Hepatic stellate cell (primary cell): Measurements from ENCODE around the gene DHX32.

Experiments
- DNase-seq: peaks from one replicate; pipeline ENCODE4 v3.0.0; 2011; ENCODE audit warnings: low spot score

DHX32 gene

GRCh38 chr10:125848371-125848770, 32.7 kb downstream of the DHX32 start:
- no peak for DNase-seq

- DNase-seq = no peak
Measured at GRCh38 chr10:125846894-125847293, 34.2 kb downstream of the DHX32 start.

- no peak for DNase-seq
Measured at GRCh38 chr10:125845617-125846016, 35.5 kb downstream of the DHX32 start.

GRCh38 chr10:125844751-125845221, 36.3 kb downstream of the DHX32 start:
- no peak for DNase-seq

GRCh38 chr10:125843603-125844329, 37.3 kb downstream of the DHX32 start:
- no peak for DNase-seq

GRCh38 chr10:125840955-125841354, 40.1 kb downstream of the DHX32 start:
- DNase-seq = peak; percentile 29

- no peak for DNase-seq
Measured at GRCh38 chr10:125840406-125840805, 40.7 kb downstream of the DHX32 start.

- no peak for DNase-seq
Measured at GRCh38 chr10:125838802-125839575, 42.1 kb downstream of the DHX32 start.

GRCh38 chr10:125836746-125837145, 44.3 kb downstream of the DHX32 start:
- no peak for DNase-seq

- DNase-seq = no peak
Measured at GRCh38 chr10:125828311-125828710, 52.8 kb downstream of the DHX32 start.

- DNase-seq = no peak
Measured at GRCh38 chr10:125827133-125827532, 54.0 kb downstream of the DHX32 start.

- DNase-seq = no peak
Measured at GRCh38 chr10:125824736-125825135, 56.4 kb downstream of the DHX32 start.

- DNase-seq = no peak
Measured at GRCh38 chr10:125823663-125824251, 57.3 kb downstream of the DHX32 start.

- peak; percentile 94 for DNase-seq
Measured at GRCh38 chr10:125822878-125823662, 58.0 kb downstream of the DHX32 start, which contains the start of the genes BCCIP and UROS. Gene BCCIP, plus strand, starts transcription at chr10:125823546. Its CDS starts 12 bp downstream, at chr10:125823558. Gene UROS, minus strand, starts transcription at chr10:125823258. Its CDS starts 6,759 bp downstream, at chr10:125816499.

- DNase-seq = no peak
Measured at GRCh38 chr10:125820701-125821100, 60.4 kb downstream of the DHX32 start.

- no peak for DNase-seq
Measured at GRCh38 chr10:125817337-125817946, 63.6 kb downstream of the DHX32 start.

- no peak for DNase-seq
Measured at GRCh38 chr10:125816548-125816947, 64.5 kb downstream of the DHX32 start.

- no peak for DNase-seq
Measured at GRCh38 chr10:125815764-125816163, 65.3 kb downstream of the DHX32 start.

- no peak for DNase-seq
Measured at GRCh38 chr10:125812128-125812750, 68.9 kb downstream of the DHX32 start.

- no peak for DNase-seq
Measured at GRCh38 chr10:125811251-125811650, 69.8 kb downstream of the DHX32 start.

GRCh38 chr10:125808047-125808446, 73.0 kb downstream of the DHX32 start:
- no peak for DNase-seq
